Ovary (tissue), 3 donors: ENCODE data around the gene NKAIN2.

Source experiments
- CTCF ChIP-seq, 3 donors: fragments of 450-650 bp in 2 of 3; fragments of 200-600 bp in 1 of 3; IDR thresholded peaks; one replicate each; pipeline versions ENCODE4 v1.5.1 to v1.8.0; 2016 to 2022; ENCODE audit warnings: antibody characterized with exemption in 3 of 3, mild to moderate bottlenecking in 1 of 3
- EP300 ChIP-seq: sonication (generic); formaldehyde crosslinking; IDR thresholded peaks from one replicate; pipeline ENCODE4 v1.6.1; 2017; ENCODE audit warnings: antibody characterized with exemption
- POLR2A ChIP-seq: fragments of 450-650 bp; IDR thresholded peaks from one replicate; pipeline ENCODE4 v1.6.1; 2017; ENCODE audit warnings: antibody characterized with exemption, mild to moderate bottlenecking, moderate library complexity
- donor health status: DM: no; HTN: no; CAD: no.

GRCh38 chr6:124148236-124148957, 344.7 kb downstream of the NKAIN2 start:
- TF ChIP-seq CTCF (IDR thresholded peaks at IDR 0.05) (no peak), POLR2A (no peak), EP300 (no peak)
